SU-DHL-6 (cell line): ENCODE data around the gene MYH7B.

Experiments
- EZH2phosphoT487 ChIP-seq: fragments of 200-600 bp; sonication (generic), shearing (Covaris generic); conservative IDR thresholded peaks from 2 replicates; pipeline ENCODE4 v1.6.1; 2018; ENCODE audit warnings: mild to moderate bottlenecking, antibody characterized with exemption, low read length, moderate library complexity, mixed read lengths
- TF ChIP-seq, protein P1 (sequence below): fragments of 200-600 bp; sonication (generic); IDR thresholded peaks from one replicate; pipeline ENCODE4 v1.5.1; 2017; ENCODE audit warnings: antibody characterized with exemption, mild to moderate bottlenecking, low read length, moderate library complexity; ENCODE audit not compliant: insufficient read depth, poor library complexity, severe bottlenecking

DNA sequence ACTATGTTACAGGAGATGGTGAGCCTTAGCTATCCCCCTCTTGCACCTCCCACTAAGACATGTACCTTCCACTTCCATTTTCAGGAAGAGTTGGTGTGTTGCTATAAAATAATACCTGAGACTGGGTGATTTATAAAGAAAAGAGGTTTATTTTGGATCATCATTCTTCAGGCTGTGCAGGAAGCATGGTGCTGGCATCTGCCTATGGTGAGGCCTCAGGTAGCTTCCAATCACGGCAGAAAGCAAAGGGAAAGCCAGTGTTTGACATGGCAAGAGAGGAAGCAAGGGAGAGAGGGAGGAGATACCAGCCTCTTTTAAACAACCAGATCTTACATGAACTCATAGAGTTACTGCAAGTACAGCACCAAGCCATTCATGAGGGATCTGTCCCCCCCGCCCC lies 32.3 kb upstream of the MYH7B start:
- TF ChIP-seq, protein P1, sequence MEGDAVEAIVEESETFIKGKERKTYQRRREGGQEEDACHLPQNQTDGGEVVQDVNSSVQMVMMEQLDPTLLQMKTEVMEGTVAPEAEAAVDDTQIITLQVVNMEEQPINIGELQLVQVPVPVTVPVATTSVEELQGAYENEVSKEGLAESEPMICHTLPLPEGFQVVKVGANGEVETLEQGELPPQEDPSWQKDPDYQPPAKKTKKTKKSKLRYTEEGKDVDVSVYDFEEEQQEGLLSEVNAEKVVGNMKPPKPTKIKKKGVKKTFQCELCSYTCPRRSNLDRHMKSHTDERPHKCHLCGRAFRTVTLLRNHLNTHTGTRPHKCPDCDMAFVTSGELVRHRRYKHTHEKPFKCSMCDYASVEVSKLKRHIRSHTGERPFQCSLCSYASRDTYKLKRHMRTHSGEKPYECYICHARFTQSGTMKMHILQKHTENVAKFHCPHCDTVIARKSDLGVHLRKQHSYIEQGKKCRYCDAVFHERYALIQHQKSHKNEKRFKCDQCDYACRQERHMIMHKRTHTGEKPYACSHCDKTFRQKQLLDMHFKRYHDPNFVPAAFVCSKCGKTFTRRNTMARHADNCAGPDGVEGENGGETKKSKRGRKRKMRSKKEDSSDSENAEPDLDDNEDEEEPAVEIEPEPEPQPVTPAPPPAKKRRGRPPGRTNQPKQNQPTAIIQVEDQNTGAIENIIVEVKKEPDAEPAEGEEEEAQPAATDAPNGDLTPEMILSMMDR, result no peak
- no peak for TF ChIP-seq EZH2phosphoT487
